K562 (cell line): Measurements from ENCODE around the gene BMPER. TPM values are rescaled to one million over a fixed set of nuclear protein-coding genes. Genes with fewer than 3 reads are reported as not detected.

Experiments
- ATAC-seq: fragments of 200-7000 bp; cut with Tn5 transposase; 3 replicates; pipeline ENCODE4 v1.9.1; 2020; ENCODE audit warnings: moderate library complexity
- BruUV-seq: library from RNA; stranded (reverse); fragments of 400-500 nt; replicated peaks from 2 replicates; lab custom pipeline; 2021; lab: Mats Ljungman, UMichigan
- CTCF ChIA-PET: fragments of 300-600 bp; formaldehyde crosslinking; extraction: SDS; loops from one replicate; lab custom pipeline; 2021; ENCODE audit warnings: low intra/inter-chr PET ratio; lab: Yijun Ruan, JAX
- POLR2A ChIA-PET: fragments of 300-600, 350-650 bp; sonication (Branson Sonifier 250); formaldehyde crosslinking; extraction: SDS; loops from one replicate; lab custom pipeline; 2021; ENCODE audit warnings: antibody characterized with exemption, inconsistent platforms; lab: Yijun Ruan, JAX
- DNase-seq, 4 experiments: peaks; one replicate each; pipeline versions ENCODE4 v3.0.0 to v3.0.0-alpha.2; 2011 to 2018; ENCODE audit warnings: low spot score in 3 of 4, mixed read lengths in 3 of 4; ENCODE audit errors: extremely low read depth in 1 of 4
- FAIRE-seq: peaks from 2 replicates; lab custom pipeline; 2011; peaks lifted over from hg19 to GRCh38; lab: Jason Lieb, UNC
- H2AFZ ChIP-seq: 2 replicates; pipeline ENCODE4 v1.6.0; 2011; ENCODE audit warnings: low read depth, low read length, control low read depth, inconsistent platforms
- H3K27ac ChIP-seq: fragments of 200-600 bp; 3 replicates; pipeline ENCODE4 v1.8.0; 2011; ENCODE audit warnings: low read depth, mild to moderate bottlenecking, control low read depth, inconsistent platforms, low read length, moderate library complexity, mixed read lengths; ENCODE audit errors: extremely low read depth
- H3K27me3 ChIP-seq, 2 experiments: fragments of 300-600 bp in 1 of 2; 2 replicates in 1 of 2; 3 replicates in 1 of 2; pipeline versions ENCODE4 v1.6.0 to v1.8.0; 2011; ENCODE audit warnings: inconsistent platforms in 2 of 2, low read length in 2 of 2, mild to moderate bottlenecking in 1 of 2, mixed read lengths in 1 of 2, moderate library complexity in 1 of 2; ENCODE audit not compliant: control insufficient read depth in 2 of 2, insufficient read depth in 2 of 2
- H3K36me3 ChIP-seq: fragments of 300-600 bp; 3 replicates; pipeline ENCODE4 v1.8.0; 2011; ENCODE audit warnings: mild to moderate bottlenecking, low read length, inconsistent platforms; ENCODE audit not compliant: control insufficient read depth, insufficient read depth
- H3K4me1 ChIP-seq, 2 experiments: fragments of 200-600 bp in 1 of 2; replicated peaks in 1 of 2; 2 replicates in 1 of 2; 3 replicates in 1 of 2; pipeline versions ENCODE4 v1.5.1 to v1.8.0; 2011; ENCODE audit warnings: inconsistent platforms in 2 of 2, low read length in 2 of 2, mild to moderate bottlenecking in 1 of 2, mixed read lengths in 1 of 2, moderate library complexity in 1 of 2; ENCODE audit not compliant: control insufficient read depth in 2 of 2, insufficient read depth in 2 of 2
- H3K4me2 ChIP-seq: 2 replicates; pipeline ENCODE4 v1.6.1; 2011; ENCODE audit warnings: low read length, control low read depth, inconsistent platforms, mixed read lengths; ENCODE audit not compliant: insufficient read depth
- H3K4me3 ChIP-seq: fragments of 200-600 bp; sonication (generic), shearing (Covaris generic); 2 replicates; pipeline ENCODE4 v1.5.1; 2016; ENCODE audit warnings: control low read depth, inconsistent platforms
- H3K79me2 ChIP-seq: fragments of 200-600 bp; 3 replicates; pipeline ENCODE4 v1.8.0; 2011; ENCODE audit warnings: low read length, inconsistent platforms; ENCODE audit not compliant: control insufficient read depth, insufficient read depth
- H3K9ac ChIP-seq, 2 experiments: 2 replicates each; pipeline versions ENCODE4 v1.6.0 to v1.6.1; 2011; ENCODE audit warnings: low read depth in 2 of 2, low read length in 2 of 2, control low read depth in 1 of 2, inconsistent platforms in 1 of 2, mild to moderate bottlenecking in 1 of 2, mixed read lengths in 1 of 2; ENCODE audit not compliant: insufficient read depth in 1 of 2
- H3K9me1 ChIP-seq: one replicate; pipeline ENCODE4 v1.6.0; 2011; ENCODE audit warnings: inconsistent platforms, mild to moderate bottlenecking, low read length, moderate library complexity; ENCODE audit not compliant: control insufficient read depth, insufficient read depth
- H3K9me3 ChIP-seq: replicated peaks from 2 replicates; pipeline ENCODE4 v1.5.1; 2011; ENCODE audit warnings: low read depth, low read length, inconsistent platforms; ENCODE audit not compliant: control insufficient read depth, insufficient read depth
- H4K20me1 ChIP-seq: replicated peaks from 2 replicates; pipeline ENCODE4 v1.6.1; 2011; ENCODE audit warnings: low read length, inconsistent platforms, mixed read lengths; ENCODE audit not compliant: control insufficient read depth, insufficient read depth
- BCL6 ChIP-seq: fragments of 250-450 bp; sonication (Bioruptor Pico); IDR thresholded peaks from 2 replicates; pipeline ENCODE4 v1.4.0; 2020
- BRD9 ChIP-seq: fragments of 450-650 bp; IDR thresholded peaks from 2 replicates; pipeline ENCODE4 v1.6.1; 2018; ENCODE audit warnings: low read depth; ENCODE audit not compliant: partially characterized antibody
- DDX20 ChIP-seq: fragments of 450-650 bp; IDR thresholded peaks from 2 replicates; pipeline ENCODE4 v1.6.1; 2016; ENCODE audit warnings: missing genetic modification characterization, low read depth, mild to moderate bottlenecking, missing compliant biosample characterization, moderate library complexity
- DPF2 ChIP-seq: fragments of 450-650 bp; IDR thresholded peaks from 2 replicates; pipeline ENCODE4 v1.6.1; 2016
- FOXM1 ChIP-seq, 2 experiments: fragments of 450-650 bp in 1 of 2; sonication (generic) in 1 of 2; formaldehyde crosslinking in 1 of 2; IDR thresholded peaks; 2 replicates each; pipeline versions ENCODE4 v1.6.1 to v1.9.0; 2017 to 2022; ENCODE audit warnings: low read depth in 2 of 2, mild to moderate bottlenecking in 2 of 2, missing genetic modification reagents in 1 of 2, moderate library complexity in 1 of 2
- HNRNPUL1 ChIP-seq: fragments of 200-400 bp; formaldehyde crosslinking; IDR thresholded peaks from 2 replicates; pipeline ENCODE4 v1.6.1; 2017; ENCODE audit warnings: low read length
- MTA2 ChIP-seq: fragments of 450-650 bp; IDR thresholded peaks from 2 replicates; pipeline ENCODE4 v1.6.1; 2016; ENCODE audit warnings: low read depth
- SAFB ChIP-seq: fragments of 200-400 bp; formaldehyde crosslinking; IDR thresholded peaks from 2 replicates; pipeline ENCODE4 v1.6.1; 2017; ENCODE audit warnings: low read depth, low read length, borderline replicate concordance
- SNRNP70 ChIP-seq: fragments of 200-400 bp; formaldehyde crosslinking; optimal IDR thresholded peaks from 2 replicates; pipeline ENCODE3; 2017; ENCODE audit warnings: low read depth, low read length
- TAL1 ChIP-seq: fragments of 450-650 bp; IDR thresholded peaks from 2 replicates; pipeline ENCODE4 v1.6.1; 2016; ENCODE audit warnings: mild to moderate bottlenecking
- YBX1 ChIP-seq: fragments of 450-650 bp; IDR thresholded peaks from 2 replicates; pipeline ENCODE4 v1.7.1; 2016; ENCODE audit warnings: mild to moderate bottlenecking
- ZNF212 ChIP-seq: fragments of 450-650 bp; formaldehyde crosslinking; IDR thresholded peaks from 2 replicates; pipeline ENCODE4 v1.4.0; 2020; ENCODE audit warnings: mild to moderate bottlenecking
- ZNF253 ChIP-seq: fragments of 250-450 bp; sonication (Bioruptor Pico); conservative IDR thresholded peaks from 2 replicates; pipeline ENCODE4 v1.6.1; 2021; ENCODE audit warnings: mild to moderate bottlenecking
- WGBS: fragments of 100-300 bp; shearing (Covaris generic); methylation state at CpG from one replicate; pipeline ENCODE4 v1.1.6; 2016; ENCODE audit warnings: low coverage, mixed read lengths; ENCODE audit not compliant: insufficient coverage; ENCODE audit errors: missing lambda C conversion rate; 5-methylcytosine and 5-hydroxymethylcytosine counted together
- in situ Hi-C: fragments of 300-500 bp; cut with MboI; formaldehyde crosslinking; loops from 4 replicates; pipeline ENCODE4 v1.15.0; 2018; ENCODE audit warnings: inconsistent platforms, mixed read lengths
- intact Hi-C: fragments of 100-400 bp; cut with micrococcal nuclease; formaldehyde crosslinking; loops from 2 replicates; pipeline ENCODE4 v1.14.2; 2022
- polyA plus RNA-seq, 8 experiments: library from polyadenylated mRNA; depleted of rRNA in 4 of 8; stranded (reverse) in 5 of 8; unstranded in 3 of 8; fragments of >200 nt; fragmentation: Nextera tagmentation in 2 of 8; fragmentation: Illumina TruSeq in 1 of 8; extraction: Ambion mirVana in 2 of 8; extraction: Trizol in 1 of 8; gene quantifications; 2 replicates each; pipeline versions ENCODE4 v1.2.1 to v1.2.3, GENCODE V29; 2011 to 2014; ENCODE audit warnings: inconsistent platforms in 1 of 8, missing spikeins in 1 of 8
- total RNA-seq, 7 experiments: library from RNA; depleted of rRNA in 6 of 7; stranded (reverse); fragments of >200 nt in 6 of 7; fragmentation: Illumina TruSeq in 2 of 7; extraction: Trizol in 2 of 7; gene quantifications; 2 replicates each; pipeline versions ENCODE4 v1.2.1 to v1.2.3, GENCODE V29; 2011 to 2021; ENCODE audit warnings: low replicate concordance in 1 of 7
- TF ChIP-seq, protein P1 (sequence below): fragments of 450-650 bp; formaldehyde crosslinking; IDR thresholded peaks from 2 replicates; pipeline ENCODE4 v1.4.0; 2020; ENCODE audit warnings: mild to moderate bottlenecking, moderate library complexity
- TF ChIP-seq, protein P2 (sequence below): fragments of 450-650 bp; IDR thresholded peaks from 2 replicates; pipeline ENCODE4 v1.6.1; 2016; ENCODE audit warnings: low read depth, mild to moderate bottlenecking, moderate library complexity
- TF ChIP-seq, protein P3 (sequence below): sonication (generic); formaldehyde crosslinking; IDR thresholded peaks from 2 replicates; pipeline ENCODE4 v1.9.0; 2022; ENCODE audit warnings: mild to moderate bottlenecking, missing genetic modification reagents
- TF ChIP-seq, protein P4 (sequence below): IDR thresholded peaks from 2 replicates; pipeline ENCODE4 v1.6.1; 2011; ENCODE audit not compliant: insufficient read length; ENCODE audit errors: extremely low read depth
- TF ChIP-seq, protein P5 (sequence below): fragments of 450-650 bp; IDR thresholded peaks from 2 replicates; pipeline ENCODE4 v1.6.1; 2014; ENCODE audit warnings: low read depth, mild to moderate bottlenecking, moderate library complexity, borderline replicate concordance

Gene BMPER
- total and polyA plus RNA-seq, 9 of the 15 experiments (the other 6 are each of a cell fraction or from before 2014, with no cell fraction given) = not detected

DNA sequence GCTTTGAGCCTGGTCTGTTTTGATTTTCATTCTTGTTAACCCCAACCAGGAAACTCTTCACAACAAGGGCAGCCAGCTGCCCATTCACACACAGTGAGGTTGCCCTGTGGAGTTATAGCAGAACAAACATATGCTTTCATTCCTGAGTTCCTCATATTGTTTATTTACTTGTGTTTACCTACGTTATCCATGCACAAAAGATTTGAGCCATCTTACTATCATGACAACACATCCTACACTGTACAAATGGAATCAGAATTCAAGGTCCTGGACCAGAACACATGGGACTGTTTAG is 21.7 kb upstream of the BMPER start:
- 0% methylated on average over 1 of the region's 1 CpG for WGBS
- Histone ChIP-seq H3K9ac (no peak overlapping the region), H3K4me2 (no peak overlapping the region), H3K4me1 (no peaks in the 10 kb centered on the region), H3K9me3 (no peaks in the 10 kb centered on the region), H3K9me1 (no peaks in the 10 kb centered on the region), H3K79me2 (no peaks in the 10 kb centered on the region), H3K27me3 (no peaks in the 10 kb centered on the region), H3K27ac (no peak overlapping the region), H2AFZ (no peak overlapping the region), H4K20me1 (no peaks in the 10 kb centered on the region; the same call in 1 of the 2 replicates), H3K4me3 (no peak overlapping the region), H3K36me3 (no peaks in the 10 kb centered on the region)
- CTCF ChIA-PET = no interaction called here
- no peak for ATAC-seq
- FAIRE-seq = no peak
- intact Hi-C loops (no loop called here), in situ Hi-C loops (no loop called here)
- BruUV-seq = no TSS peak
- DNase-seq = no peak
- POLR2A ChIA-PET = no interaction called here
- TF ChIP-seq BCL6 (CRISPR knock-in tag) (no peak), ZNF212 (CRISPR knock-in tag) (no peak), BRD9 (no peak), SAFB (no peak), TAL1 (no peak), FOXM1 (IDR thresholded peaks at IDR 0.05; ENCODE audit: low read depth) (no peak), FOXM1 (CRISPR knock-in tag; IDR thresholded peaks at IDR 0.05; ENCODE audit: low read depth) (no peak), DPF2 (no peak), SNRNP70 (no peak), HNRNPUL1 (no peak), ZNF253 (no peak), YBX1 (no peak), DDX20 (tag) (no peak), MTA2 (no peak)
- TF ChIP-seq, protein P1, sequence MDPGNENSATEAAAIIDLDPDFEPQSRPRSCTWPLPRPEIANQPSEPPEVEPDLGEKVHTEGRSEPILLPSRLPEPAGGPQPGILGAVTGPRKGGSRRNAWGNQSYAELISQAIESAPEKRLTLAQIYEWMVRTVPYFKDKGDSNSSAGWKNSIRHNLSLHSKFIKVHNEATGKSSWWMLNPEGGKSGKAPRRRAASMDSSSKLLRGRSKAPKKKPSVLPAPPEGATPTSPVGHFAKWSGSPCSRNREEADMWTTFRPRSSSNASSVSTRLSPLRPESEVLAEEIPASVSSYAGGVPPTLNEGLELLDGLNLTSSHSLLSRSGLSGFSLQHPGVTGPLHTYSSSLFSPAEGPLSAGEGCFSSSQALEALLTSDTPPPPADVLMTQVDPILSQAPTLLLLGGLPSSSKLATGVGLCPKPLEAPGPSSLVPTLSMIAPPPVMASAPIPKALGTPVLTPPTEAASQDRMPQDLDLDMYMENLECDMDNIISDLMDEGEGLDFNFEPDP = no peak
- TF ChIP-seq, protein P2, sequence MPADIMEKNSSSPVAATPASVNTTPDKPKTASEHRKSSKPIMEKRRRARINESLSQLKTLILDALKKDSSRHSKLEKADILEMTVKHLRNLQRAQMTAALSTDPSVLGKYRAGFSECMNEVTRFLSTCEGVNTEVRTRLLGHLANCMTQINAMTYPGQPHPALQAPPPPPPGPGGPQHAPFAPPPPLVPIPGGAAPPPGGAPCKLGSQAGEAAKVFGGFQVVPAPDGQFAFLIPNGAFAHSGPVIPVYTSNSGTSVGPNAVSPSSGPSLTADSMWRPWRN = no peak
- TF ChIP-seq, protein P3, sequence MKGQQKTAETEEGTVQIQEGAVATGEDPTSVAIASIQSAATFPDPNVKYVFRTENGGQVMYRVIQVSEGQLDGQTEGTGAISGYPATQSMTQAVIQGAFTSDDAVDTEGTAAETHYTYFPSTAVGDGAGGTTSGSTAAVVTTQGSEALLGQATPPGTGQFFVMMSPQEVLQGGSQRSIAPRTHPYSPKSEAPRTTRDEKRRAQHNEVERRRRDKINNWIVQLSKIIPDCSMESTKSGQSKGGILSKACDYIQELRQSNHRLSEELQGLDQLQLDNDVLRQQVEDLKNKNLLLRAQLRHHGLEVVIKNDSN (CRISPR knock-in tag) = no peak
- TF ChIP-seq, protein P4, sequence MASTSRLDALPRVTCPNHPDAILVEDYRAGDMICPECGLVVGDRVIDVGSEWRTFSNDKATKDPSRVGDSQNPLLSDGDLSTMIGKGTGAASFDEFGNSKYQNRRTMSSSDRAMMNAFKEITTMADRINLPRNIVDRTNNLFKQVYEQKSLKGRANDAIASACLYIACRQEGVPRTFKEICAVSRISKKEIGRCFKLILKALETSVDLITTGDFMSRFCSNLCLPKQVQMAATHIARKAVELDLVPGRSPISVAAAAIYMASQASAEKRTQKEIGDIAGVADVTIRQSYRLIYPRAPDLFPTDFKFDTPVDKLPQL = no peak
- TF ChIP-seq, protein P5, sequence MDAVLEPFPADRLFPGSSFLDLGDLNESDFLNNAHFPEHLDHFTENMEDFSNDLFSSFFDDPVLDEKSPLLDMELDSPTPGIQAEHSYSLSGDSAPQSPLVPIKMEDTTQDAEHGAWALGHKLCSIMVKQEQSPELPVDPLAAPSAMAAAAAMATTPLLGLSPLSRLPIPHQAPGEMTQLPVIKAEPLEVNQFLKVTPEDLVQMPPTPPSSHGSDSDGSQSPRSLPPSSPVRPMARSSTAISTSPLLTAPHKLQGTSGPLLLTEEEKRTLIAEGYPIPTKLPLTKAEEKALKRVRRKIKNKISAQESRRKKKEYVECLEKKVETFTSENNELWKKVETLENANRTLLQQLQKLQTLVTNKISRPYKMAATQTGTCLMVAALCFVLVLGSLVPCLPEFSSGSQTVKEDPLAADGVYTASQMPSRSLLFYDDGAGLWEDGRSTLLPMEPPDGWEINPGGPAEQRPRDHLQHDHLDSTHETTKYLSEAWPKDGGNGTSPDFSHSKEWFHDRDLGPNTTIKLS = no peak
